ENCODE results near the gene RAD9A.

RAD9A gene

DNA sequence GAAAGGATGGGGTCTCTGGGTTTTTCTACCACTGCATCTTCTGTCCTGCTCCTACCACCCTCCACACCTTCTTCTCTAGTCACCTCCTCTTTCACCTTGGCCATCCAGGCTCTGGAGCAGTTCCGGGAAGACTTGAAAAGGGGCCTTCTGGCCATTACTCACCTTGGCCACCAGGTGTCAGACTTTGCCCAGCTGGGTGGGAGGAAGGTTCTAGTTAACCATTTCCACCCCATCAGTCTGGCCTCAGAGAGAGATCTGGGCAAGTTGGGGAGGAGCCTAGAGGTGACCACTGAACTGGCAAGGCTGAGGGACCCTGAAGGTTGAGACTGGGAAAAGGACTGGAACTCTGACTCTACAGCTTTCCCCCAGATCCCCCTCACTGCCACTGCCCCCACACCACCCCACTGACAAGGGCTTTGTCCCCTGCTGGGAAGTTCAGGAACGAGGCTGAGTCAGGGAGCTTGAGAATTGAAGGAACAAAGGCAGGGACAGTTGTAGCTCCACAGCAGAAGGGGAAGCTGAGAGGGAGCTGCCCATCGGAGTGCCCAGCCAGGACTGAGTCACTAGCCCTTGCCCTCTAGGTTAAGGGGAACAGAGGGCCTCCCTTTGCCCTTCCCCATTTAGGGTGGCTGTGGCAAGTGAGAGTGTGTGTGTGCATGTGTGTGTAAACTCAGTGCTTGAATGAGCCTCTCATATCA is 34.8 kb upstream of the RAD9A start:
- DNase-seq (ENCODE audit: low read depth in 1 of 2, low spot score in 1 of 2): peak; percentile 40 to 53

DNA sequence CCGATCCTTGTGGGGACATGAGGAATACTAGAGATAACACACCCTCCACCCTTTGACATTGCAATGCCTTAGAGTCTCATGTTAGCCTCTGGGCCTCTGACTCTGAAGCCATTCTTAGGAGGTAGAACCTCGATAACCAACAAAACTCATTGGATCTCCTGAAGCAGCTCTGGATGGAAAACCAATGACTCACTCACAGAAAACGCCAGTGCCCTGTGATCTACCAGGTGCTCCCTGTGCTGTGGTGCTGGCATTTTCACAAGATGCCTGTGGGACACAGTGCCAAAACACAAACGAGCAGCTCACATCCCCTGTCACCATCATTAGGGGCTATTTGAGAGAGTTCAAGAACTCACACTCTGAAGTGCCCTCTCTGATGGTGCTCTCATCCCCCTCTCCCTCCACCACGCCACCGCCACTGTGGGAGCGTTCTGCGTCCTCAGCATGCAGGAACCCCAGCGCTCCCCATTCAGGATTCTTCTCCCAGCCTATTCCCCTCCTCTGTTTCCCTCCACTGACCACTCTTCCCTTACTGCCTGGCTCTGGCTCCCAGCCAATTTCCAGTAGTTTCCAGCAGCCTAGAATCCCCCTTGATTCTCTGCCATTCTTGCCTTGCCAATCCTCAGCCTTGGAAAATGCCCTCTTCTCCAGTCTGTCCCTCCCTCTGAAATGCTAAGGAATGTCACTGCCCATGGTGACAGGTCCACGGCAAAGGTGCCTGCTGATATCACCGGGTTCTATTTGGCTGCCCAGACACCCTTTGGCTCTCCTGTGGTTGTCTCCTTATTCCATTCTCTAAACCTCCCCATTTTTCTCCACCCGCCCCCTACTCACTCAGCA is 33.7 kb upstream of the RAD9A start:
- DNase-seq (ENCODE audit: low read depth in 1 of 2, low spot score in 1 of 2): no peak

DNA sequence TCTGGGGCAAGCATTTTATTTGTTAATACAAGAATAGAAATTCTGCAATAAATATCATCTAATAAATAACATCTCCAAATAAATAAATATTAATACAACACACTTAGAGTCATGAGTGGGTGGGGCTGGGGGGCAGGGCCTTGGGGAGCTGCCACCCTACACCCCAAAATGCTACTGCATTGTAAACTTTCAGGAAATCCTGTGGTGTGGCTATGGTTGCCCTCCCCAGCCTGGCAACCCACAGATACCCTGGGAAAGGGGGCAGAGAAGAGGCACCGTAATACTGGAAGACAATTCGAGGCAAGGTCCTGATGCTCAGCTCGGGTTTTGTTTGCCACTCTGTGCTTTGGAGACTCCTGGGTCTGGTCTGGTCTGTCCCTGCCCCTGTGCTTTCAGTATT is 27.6 kb upstream of the RAD9A start:
- DNase-seq (ENCODE audit: low read depth in 1 of 2, low spot score in 1 of 2): no peak

DNA sequence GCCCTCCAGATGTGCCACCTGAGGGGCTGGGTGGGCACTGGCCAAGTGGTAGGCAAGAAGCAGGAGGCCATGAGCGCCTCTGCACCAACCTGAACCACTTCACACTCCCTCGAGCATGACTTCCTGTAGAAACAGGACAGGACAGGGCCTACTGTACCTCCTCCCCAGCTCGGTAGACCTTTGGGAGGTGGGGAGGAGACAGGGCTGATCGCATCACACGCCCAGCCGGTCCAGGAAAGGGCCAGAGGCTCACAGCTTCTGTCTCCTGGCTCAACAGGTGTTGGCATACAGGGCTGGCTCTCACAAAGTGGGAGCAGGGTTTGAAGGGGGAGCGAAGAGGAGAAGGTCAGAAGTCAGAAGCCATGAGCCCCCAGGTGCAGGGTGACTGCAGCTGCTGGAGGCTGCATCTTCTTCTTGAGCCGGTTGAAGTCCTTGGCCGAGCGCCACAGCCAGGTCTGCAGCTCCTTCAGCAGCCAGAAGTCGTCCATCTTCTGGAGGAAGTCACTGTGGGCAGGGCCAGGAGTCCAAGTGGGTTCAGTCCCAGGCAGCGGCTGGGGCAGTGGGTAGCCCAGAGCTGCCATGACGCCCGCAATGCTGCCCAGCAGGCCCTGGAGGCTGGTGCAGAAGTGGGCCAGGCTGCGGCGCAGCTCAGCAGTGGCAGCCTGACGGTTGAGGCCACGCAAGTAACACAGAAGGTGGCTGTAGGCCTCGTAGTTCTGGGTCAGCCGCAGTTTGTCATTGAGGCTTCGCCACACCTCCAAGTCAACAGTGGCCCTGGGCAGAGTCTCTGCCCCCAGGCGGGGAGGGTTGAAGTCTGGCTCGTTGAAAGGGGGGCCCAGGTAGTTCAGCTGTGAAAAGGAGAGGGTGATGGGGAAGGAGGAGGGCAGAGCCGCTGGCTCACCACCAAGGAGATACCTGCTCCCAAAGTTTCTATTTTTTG is 26.7 kb upstream of the RAD9A start:
- DNase-seq (ENCODE audit: low read depth in 1 of 2, low spot score in 1 of 2): no peak

DNA sequence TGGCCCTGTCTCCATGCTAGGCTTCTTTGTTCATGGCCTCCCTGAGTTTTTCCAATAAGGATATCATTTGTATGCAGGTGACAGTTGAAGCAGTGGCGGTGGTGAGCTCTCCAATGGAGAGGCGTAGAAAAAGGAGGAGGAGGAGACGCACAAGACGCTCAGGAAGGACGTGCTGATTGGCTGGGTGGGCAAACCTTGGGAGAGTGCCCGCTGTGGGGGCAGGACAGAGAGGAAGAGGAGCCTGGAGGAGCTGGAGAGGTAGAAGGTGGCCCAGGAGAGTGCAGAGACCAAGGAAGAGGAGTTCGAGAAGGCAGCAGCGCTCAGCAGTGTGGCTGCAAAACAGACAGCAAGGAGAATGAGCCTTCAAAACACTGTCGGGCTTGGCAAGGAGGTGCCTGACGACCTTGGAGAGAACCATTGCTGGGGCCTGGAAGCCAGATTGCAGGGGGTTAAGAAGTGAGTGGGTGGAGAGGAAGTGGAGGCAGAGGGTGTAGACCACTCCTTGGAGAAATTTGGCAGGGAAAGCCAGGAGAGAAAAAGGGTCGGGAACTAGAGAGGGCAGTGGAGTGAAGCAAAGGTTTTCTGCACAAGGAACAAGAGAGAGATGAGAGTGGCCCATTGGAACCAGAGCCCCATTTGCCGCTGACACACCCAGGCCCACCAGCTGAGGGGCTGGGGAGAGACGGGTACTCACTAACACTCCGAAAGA is 25.9 kb upstream of the RAD9A start:
- DNase-seq (ENCODE audit: low read depth in 1 of 2, low spot score in 1 of 2): no peak

DNA sequence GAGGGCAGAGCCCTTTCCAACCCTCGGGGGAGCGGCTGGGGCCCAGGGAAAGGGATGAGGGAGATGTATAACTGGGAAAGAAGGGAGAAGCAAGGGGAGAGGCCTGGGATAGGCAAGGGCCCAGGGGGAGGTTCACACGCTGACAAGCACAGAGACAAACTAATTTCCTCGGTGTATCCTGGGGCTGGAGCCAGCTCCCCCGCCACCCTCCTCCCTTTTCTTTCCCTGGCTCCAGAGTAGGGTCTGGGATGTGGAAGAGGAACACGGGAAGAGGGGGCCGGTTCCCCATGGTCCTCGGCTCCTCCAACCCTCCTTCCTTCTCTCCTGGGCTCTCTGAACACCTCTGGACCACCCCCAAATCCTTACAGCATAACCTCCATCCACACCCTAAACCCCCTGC is 25.2 kb upstream of the RAD9A start:
- no peak for DNase-seq (ENCODE audit: low read depth in 1 of 2, low spot score in 1 of 2)

DNA sequence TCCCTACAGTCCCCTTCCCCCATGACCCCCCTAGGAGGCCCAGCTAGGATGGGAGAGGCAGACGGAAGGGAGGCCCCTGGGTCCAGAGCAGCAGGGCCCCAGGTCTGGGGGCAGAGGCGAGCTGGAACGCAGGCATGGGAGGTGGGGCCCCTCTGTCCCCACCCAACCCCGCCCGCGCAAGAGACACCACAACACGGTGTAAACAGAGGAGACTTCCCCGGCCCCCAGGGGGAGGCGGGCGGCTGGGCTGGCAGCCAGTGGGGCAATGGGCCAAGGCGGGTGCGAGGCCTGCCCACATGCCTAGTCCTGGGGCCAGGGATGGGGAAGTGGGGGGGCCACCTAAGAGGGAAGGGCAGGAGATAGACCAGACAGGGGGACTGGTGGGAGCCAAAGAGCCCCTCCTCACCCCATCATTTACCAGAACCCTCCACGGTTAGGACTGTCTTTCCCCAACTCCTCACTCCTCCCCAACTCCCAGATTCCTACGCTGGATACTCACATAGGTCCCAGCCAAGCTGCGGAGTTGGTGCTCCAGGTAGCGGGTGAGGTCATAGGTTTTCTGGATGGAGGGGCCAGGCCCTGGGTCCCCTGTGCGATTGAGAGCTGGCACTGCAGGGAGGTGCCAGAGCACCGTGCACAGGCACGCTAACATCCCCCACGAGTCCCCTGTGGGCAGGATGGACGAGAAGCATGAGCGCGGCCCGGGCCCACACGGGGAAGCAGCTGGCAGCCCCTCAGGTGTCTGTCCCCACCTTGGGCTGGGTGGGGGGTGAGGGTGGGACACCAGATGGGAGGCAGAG is 24.6 kb upstream of the RAD9A start:
- no peak for DNase-seq (ENCODE audit: low read depth in 1 of 2, low spot score in 1 of 2)

DNA sequence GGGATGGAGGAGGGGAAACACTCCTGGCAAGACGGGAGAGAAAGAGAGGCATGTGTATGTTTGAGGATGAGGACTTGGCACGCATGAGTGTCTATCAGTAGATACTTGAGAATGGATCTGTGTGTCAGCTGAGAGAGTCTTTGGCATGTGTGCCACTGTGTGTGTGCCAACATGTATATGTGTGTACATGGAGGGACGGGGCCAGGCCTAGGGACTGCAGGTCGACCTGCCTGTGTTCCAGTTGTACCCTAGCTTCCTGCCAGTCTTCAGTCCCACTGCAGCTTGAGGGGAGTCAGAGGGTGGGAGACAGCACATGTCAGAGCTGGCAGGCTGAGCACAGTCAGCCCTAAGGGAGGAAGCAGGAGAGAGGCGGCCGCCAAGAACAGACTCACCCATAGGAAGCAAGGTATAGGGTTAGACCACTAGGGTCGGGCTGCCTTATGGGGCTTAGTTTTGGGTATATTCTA is 24.0 kb upstream of the RAD9A start:
- no peak for DNase-seq (ENCODE audit: low read depth in 1 of 2, low spot score in 1 of 2)

DNA sequence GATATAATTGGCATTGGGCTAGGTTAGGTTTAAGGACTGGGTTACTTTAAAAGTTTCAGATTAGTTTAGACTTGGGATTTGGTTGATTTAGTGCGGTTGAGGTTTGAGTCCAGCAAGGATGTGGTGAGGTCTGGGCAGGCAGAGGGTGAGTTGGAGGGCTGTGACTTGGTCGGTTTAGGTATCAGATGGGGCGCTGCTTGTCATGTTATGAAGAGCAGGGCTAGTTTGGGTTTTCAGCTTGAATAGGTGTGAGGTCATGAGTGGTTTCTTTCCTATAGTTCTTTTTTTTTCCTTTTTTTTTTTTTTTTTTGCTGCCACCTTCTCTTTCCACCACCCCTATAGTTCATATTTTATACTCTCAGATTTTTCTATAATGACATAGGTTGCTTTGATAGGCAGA is 23.2 kb upstream of the RAD9A start:
- DNase-seq (ENCODE audit: low read depth in 1 of 2, low spot score in 1 of 2): no peak

DNA sequence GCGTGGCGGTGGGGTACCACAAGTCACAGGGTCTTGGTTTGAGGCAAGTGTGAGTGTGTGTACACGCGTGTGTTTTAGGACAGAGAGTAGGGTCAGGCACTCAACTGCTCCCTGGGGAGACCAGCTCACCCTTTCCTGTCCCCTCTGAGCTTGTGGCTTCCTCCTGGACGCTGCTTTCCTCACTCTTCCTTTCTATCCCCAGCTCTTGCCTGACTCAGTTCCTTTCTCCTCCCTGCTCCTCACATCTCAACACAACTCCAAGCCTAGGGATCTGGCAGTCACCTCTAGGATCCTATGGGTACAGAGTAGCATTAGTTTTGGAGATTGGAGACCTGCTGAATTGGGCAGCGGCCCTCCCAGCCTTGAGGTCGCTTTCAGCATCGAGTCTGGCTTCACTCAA is 22.5 kb upstream of the RAD9A start:
- DNase-seq (ENCODE audit: low read depth in 1 of 2, low spot score in 1 of 2): no peak

DNA sequence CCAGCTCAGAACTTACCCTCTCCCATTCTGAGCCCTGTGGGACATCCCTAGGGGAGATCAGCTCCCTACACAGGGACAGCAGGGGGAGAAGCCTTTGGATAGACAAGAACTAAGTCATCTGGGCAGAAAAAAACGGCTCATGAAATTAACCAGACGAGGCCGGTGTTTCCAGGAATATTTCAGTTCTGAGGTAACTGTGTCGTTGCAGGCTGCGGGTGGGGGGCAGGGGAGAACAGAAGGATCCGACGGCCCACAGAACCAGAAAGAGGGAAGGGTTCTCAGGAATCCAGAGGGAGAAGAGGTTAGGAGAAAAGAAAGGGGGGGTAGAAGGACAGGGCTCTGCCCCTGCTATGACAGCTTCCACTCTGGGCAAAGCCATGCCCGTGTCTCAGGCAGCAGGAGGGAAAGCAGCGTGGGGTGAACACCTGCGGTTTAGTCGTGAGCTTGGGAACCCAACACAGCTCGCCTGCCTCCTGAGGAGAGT is 21.9 kb upstream of the RAD9A start:
- no peak for DNase-seq (ENCODE audit: low read depth in 1 of 2, low spot score in 1 of 2)

DNA sequence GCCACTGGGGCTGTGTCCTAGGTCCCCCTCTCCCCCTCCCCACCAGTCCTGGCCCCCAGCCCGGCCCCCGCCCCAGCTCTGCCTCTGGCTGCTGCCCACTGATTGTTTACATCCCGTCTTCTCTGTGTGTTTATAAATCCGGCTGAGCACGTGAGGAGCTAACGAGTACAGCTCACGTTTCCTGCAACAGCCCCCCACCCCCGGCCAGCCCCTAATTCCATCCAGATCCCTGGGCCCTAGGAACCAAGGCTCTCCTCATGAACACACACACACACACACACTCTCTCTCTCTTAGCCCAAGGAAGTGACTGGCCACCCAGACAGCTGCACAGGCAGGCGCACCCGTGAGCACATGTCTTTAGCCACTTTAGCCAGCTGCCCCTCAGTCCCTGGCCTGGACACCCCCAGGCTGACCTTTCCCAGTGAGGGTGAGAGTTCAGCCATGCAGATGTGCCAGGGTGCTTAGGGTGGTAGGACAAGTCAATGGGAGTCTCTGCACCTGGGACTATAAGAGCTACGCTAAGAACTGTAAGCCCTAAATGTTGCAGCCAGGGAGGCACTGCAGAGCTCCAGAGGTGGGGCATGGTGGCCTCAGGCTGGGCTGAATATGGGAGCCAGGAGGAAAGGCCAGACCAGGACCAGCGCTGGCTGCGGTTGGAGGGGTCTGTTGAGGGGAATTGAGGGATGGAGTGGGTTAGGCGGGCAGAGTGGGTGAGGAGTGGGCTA is 21.3 kb upstream of the RAD9A start:
- DNase-seq (ENCODE audit: low read depth in 1 of 2, low spot score in 1 of 2): no peak

DNA sequence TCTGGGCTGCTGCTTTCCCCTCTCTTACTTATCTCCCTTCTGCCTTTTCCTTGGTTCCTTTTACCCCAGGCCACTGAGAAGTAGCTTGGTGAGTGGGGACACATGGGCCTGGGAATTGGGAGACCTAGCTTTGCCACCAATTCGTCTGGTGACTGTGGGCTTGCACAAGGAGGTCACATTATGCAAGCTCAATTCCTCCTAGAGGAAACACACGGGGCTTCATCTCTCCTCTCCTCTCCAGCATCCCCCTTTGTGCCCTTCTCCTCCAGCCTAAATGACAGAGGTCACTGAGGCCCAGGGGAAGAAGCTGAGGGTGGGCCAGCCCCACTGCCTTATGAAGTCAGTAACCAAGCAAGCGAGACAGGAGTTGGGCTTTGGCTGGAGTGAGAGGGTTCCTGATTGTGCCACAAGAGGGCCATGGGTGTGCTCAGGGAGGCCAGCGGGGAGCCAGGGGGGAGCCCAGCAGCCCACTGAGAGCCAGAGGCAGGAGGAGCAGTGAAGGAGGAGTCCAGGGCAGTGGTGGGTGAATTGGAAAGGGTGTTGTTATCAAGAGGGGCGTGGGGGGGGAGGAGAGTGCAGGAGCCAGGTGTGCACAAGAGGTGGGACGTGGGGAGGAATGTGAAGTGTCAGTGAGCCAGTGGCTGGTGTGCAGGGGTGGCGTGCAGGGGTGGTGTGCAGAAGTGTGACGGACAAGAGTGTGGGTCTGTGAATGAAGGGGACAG is 20.4 kb upstream of the RAD9A start:
- DNase-seq (ENCODE audit: low read depth in 1 of 2, low spot score in 1 of 2): no peak

DNA sequence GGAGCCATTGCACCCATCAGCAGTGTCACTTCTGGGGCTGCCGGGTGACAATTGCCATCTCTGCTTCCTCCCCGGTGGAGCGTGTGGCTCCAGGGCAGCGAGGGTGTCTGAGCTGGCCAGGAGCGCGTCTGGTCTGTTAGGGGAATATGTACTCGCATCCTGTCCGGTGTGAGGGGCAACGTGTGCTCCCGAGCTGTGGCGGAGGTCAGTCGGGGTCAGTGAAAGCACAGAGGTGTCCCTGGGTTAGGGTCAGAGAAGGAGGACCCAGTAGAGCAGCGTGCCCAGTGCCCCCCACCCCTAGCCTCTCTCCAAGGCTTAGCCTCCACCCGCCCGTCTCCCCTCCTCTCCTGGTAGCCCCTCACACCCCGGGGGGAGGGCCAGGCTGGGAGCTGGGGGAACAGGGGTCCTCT is 19.9 kb upstream of the RAD9A start:
- DNase-seq (ENCODE audit: low read depth in 1 of 2, low spot score in 1 of 2): no peak

DNA sequence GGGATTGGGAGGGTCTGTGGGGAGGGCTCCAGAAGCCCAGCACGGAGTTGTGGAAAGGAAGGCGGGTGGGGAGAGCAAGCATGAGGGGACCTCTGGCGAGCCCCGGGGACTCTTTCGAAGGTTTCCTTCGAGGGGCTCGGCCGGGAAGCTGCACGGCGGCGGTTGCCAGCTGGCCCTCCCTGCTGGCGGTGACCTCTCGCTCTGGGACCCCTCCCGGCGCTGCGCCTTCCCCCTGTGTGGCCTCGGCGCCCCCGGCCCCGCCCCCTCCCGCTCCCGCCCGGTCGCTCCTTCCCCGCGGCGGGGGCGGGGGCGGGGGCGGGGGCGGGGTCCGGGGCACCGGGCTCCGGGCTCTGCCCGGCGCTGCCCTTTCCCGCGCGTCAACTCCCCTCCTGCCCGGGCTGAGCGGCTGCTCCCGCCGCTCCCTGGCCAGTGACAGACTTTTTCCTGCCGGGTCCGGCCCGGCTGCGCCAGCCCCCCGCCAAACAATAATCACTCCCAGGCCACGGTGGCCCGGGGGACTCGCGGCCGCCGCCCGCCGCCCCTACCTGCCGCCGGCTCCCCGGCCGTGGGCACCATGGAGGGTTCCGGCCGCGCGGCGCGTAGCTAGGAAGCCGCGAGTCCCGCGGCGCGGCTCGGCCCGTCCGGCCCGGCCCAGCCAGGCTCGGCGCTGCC is 19.3 kb upstream of the RAD9A start:
- no peak for DNase-seq (ENCODE audit: low read depth in 1 of 2, low spot score in 1 of 2)

DNA sequence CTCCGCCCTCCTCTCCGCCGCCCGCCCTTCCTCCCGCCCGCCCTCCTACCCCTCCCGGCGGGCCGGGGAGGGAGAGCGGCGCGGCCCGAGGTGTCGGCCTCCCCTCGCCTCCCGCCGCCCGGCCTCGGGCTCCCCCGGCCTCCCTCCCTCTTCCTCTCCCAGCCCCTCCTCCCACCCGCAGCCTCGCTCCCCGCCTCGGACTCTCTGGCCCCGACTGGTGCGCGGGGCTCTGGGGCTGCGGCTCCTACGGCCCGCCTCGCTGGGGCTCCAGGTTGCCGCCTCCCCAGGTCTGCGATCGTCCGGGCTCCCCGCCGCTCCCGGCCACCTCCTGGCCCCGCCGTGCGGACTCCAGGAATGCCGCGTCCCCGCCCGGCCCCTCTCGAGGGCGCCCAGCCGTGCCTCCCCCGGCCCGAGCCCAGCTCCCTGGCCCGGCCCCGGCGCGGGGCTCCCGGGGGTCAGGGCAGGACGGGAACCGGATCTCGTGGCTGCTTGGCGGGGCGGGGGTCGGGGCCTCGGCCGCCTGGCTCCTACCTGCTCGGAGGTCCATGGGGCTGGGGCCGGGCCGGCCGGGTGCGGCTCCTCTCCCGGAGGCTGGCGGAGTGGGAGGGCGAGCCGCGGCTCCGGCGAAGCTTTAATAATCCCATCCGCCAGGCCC is 18.7 kb upstream of the RAD9A start, which contains the start of gene CLCF1:
TSS of gene CLCF1 (minus strand) at position 606 of the 655 bp plus-strand sequence. CDS start at position 547, 59 bp downstream.
- DNase-seq (ENCODE audit: low read depth in 1 of 2, low spot score in 1 of 2): no peak
